Fibroblast of lung (primary cell): ENCODE data around the gene PPARGC1A. TPM values are rescaled to one million over a fixed set of nuclear protein-coding genes. Genes with fewer than 3 reads are reported as not detected.

ENCODE experiments used
- DNase-seq, 2 donors: peaks; one replicate each; pipeline versions ENCODE4 v3.0.0 to v3.0.0-alpha.2; 2010; ENCODE audit warnings: low read depth in 2 of 2
- H2AFZ ChIP-seq: 2 replicates; pipeline ENCODE4 v1.5.1; 2012; ENCODE audit warnings: low read length, control low read depth, inconsistent platforms
- H3K27ac ChIP-seq: 2 replicates; pipeline ENCODE4 v1.5.1; 2011; ENCODE audit warnings: low read length, control low read depth; ENCODE audit not compliant: insufficient read depth
- H3K27me3 ChIP-seq: 2 replicates; pipeline ENCODE4 v1.5.1; 2011; ENCODE audit warnings: mild to moderate bottlenecking, low read length; ENCODE audit not compliant: control insufficient read depth, insufficient read depth
- H3K36me3 ChIP-seq: 2 replicates; pipeline ENCODE4 v1.5.1; 2011; ENCODE audit warnings: low read length; ENCODE audit not compliant: control insufficient read depth, insufficient read depth
- H3K4me1 ChIP-seq: 2 replicates; pipeline ENCODE4 v1.5.1; 2011; ENCODE audit warnings: low read length; ENCODE audit not compliant: control insufficient read depth, insufficient read depth; ENCODE audit errors: extremely low read depth
- H3K4me2 ChIP-seq: 2 replicates; pipeline ENCODE4 v1.5.1; 2011; ENCODE audit warnings: low read length, control low read depth; ENCODE audit not compliant: insufficient read depth; ENCODE audit errors: extremely low read depth
- H3K4me3 ChIP-seq, 4 experiments: fragments of 200-600 bp in 1 of 4; sonication (generic) in 1 of 4; replicated peaks in 1 of 4; 2 replicates each; pipeline ENCODE4 v1.5.1; 2011 to 2016; ENCODE audit warnings: low read length in 4 of 4, low read depth in 3 of 4, mild to moderate bottlenecking in 3 of 4, control low read depth in 2 of 4, inconsistent platforms in 1 of 4, mixed read lengths in 1 of 4; ENCODE audit not compliant: insufficient read depth in 1 of 4; ENCODE audit errors: control extremely low read depth in 1 of 4
- H3K79me2 ChIP-seq: 2 replicates; pipeline ENCODE4 v1.5.1; 2012; ENCODE audit warnings: mild to moderate bottlenecking, low read length, inconsistent platforms; ENCODE audit not compliant: control insufficient read depth, insufficient read depth
- H3K9ac ChIP-seq: 2 replicates; pipeline ENCODE4 v1.5.1; 2011; ENCODE audit warnings: mild to moderate bottlenecking, low read length, control low read depth; ENCODE audit not compliant: insufficient read depth
- H3K9me3 ChIP-seq: 2 replicates; pipeline ENCODE4 v1.5.1; 2012; ENCODE audit warnings: low read depth, low read length; ENCODE audit not compliant: control insufficient read depth, insufficient read depth
- H4K20me1 ChIP-seq: 2 replicates; pipeline ENCODE4 v1.5.1; 2011; ENCODE audit warnings: low read length; ENCODE audit not compliant: control insufficient read depth, insufficient read depth; ENCODE audit errors: extremely low read depth
- EZH2 ChIP-seq: IDR thresholded peaks from 2 replicates; pipeline ENCODE4 v1.5.1; 2012; ENCODE audit warnings: low read length, control low read depth, mild to moderate bottlenecking; ENCODE audit errors: missing control alignments
- polyA plus RNA-seq, 2 donors: library from polyadenylated mRNA; depleted of rRNA in 1 of 2; stranded (reverse) in 1 of 2; unstranded in 1 of 2; fragments of >200 nt; gene quantifications; 2 replicates each; pipeline ENCODE4 v1.2.1, GENCODE V29; 2011 to 2012; ENCODE audit warnings: missing spikeins in 1 of 2
- total RNA-seq: library from RNA; depleted of rRNA; stranded (reverse); fragments of >200 nt; gene quantifications from 2 replicates; pipeline ENCODE4 v1.2.1, GENCODE V29; 2014
- TF ChIP-seq, protein P1 (sequence below), 2 donors: IDR thresholded peaks in 1 of 2; conservative IDR thresholded peaks in 1 of 2; 1 replicate in 1 of 2; 2 replicates in 1 of 2; pipeline ENCODE4 v1.5.1; 2011 to 2012; ENCODE audit warnings: low read length in 2 of 2, control low read depth in 1 of 2, inconsistent platforms in 1 of 2, low read depth in 1 of 2, mild to moderate bottlenecking in 1 of 2

PPARGC1A gene
- total and polyA plus RNA-seq, 2 donors (not counting 1 experiment from before 2014, with no cell fraction given) = 1.3 to 6.9 TPM

DNA sequence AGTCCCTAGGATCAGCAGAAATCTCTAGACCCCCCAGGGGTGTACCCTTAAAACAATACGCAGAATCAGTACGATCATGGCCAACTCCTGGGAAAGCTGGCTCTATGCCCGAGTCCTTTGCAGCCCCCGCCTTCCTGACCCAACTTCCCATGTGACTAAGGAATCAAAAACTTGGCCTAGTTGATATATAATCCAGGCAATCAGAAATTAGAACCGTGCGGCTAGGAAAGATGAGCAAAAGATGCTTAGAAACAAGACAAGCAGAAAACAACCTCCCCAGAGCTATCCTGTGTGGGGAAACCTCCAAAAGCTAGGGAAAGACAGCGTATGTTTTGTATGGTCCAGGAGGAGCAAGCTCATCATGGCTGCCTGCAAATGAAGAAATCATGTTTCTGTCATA, 110.0 kb downstream of the PPARGC1A start:
- Histone ChIP-seq H3K27ac (no peak overlapping the region), H3K4me3 (no peak overlapping the region)

DNA sequence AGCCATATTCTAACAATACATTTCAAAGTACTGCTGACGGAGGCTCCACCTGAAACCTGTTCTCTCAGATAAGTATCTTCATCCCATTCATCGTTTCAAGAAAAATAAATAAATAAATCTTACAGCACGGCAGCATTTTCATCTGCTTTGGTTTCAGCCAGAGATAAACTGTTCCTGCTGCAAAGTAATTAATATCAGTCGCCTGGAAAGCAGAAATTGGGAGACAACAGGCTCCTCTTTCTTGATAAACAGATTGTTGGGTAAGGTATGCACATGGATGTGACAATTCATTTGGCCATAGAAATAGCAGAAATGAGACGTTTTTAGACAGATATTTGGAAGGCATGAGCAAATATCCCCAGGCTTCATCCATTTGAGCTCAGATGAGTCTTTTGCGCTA, 110.4 kb downstream of the PPARGC1A start:
- H3K9me3 ChIP-seq = no peaks in the 10 kb centered on the region
- no peak overlapping the region for H3K4me3 ChIP-seq
- H3K27ac ChIP-seq = no peak overlapping the region
- H3K27me3 ChIP-seq = no peaks in the 10 kb centered on the region
- TF ChIP-seq EZH2 = no peak
- TF ChIP-seq, protein P1, sequence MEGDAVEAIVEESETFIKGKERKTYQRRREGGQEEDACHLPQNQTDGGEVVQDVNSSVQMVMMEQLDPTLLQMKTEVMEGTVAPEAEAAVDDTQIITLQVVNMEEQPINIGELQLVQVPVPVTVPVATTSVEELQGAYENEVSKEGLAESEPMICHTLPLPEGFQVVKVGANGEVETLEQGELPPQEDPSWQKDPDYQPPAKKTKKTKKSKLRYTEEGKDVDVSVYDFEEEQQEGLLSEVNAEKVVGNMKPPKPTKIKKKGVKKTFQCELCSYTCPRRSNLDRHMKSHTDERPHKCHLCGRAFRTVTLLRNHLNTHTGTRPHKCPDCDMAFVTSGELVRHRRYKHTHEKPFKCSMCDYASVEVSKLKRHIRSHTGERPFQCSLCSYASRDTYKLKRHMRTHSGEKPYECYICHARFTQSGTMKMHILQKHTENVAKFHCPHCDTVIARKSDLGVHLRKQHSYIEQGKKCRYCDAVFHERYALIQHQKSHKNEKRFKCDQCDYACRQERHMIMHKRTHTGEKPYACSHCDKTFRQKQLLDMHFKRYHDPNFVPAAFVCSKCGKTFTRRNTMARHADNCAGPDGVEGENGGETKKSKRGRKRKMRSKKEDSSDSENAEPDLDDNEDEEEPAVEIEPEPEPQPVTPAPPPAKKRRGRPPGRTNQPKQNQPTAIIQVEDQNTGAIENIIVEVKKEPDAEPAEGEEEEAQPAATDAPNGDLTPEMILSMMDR (conservative IDR thresholded peaks at IDR 0.05 in 1 of 2, IDR thresholded peaks at IDR 0.05 in 1 of 2; ENCODE audit: low read depth in 1 of 2, low read length in 2 of 2) = no peak
- no peaks in the 10 kb centered on the region for H3K79me2 ChIP-seq
- H3K36me3 ChIP-seq = no peaks in the 10 kb centered on the region
- H3K4me1 ChIP-seq = no peaks in the 10 kb centered on the region
- no peak overlapping the region for H3K9ac ChIP-seq
- no peaks in the 10 kb centered on the region for H4K20me1 ChIP-seq
- H2AFZ ChIP-seq = no peak overlapping the region
- no peak overlapping the region for H3K4me2 ChIP-seq
- DNase-seq = no peak

More for the DNA sequence above, 110.0 kb downstream of the PPARGC1A start:
- Histone ChIP-seq H3K79me2 (no peaks in the 10 kb centered on the region), H4K20me1 (no peaks in the 10 kb centered on the region), H3K4me2 (no peak overlapping the region), H3K9ac (no peak overlapping the region), H3K36me3 (no peaks in the 10 kb centered on the region), H2AFZ (no peak overlapping the region), H3K27me3 (no peaks in the 10 kb centered on the region), H3K9me3 (no peaks in the 10 kb centered on the region), H3K4me1 (no peaks in the 10 kb centered on the region)
- DNase-seq = no peak
- TF ChIP-seq, protein P1 (conservative IDR thresholded peaks at IDR 0.05 in 1 of 2, IDR thresholded peaks at IDR 0.05 in 1 of 2; ENCODE audit: low read depth in 1 of 2, low read length in 2 of 2) = no peak
- TF ChIP-seq EZH2 = no peak

DNA sequence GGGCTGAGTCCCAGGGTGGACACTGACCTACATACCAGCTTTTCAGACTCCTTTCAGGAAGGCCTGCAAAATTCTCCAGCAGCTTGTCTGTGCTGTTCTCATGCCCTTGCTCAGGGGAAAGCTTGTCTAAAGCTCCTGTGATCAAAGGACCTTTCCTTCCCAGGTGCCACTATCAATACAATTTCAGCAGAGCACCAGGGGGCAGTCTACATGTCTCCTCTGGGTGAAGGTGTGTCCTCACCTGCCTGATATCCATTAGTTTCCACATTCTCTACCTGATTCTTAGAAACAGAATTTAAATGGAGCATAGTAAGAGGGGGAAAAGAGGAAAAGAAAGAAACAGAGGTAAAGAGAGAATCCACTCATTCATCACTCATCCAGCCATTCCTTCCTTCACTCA, 114.2 kb downstream of the PPARGC1A start:
- TF ChIP-seq, protein P1 (conservative IDR thresholded peaks at IDR 0.05 in 1 of 2, IDR thresholded peaks at IDR 0.05 in 1 of 2; ENCODE audit: low read depth in 1 of 2, low read length in 2 of 2) = peak in 1 of 2 donors; percentile 5
- TF ChIP-seq EZH2 = no peak
- Histone ChIP-seq H3K27me3 (no peaks in the 10 kb centered on the region), H3K36me3 (no peaks in the 10 kb centered on the region), H2AFZ (no peak overlapping the region), H4K20me1 (no peaks in the 10 kb centered on the region), H3K27ac (no peak overlapping the region), H3K9me3 (no peaks in the 10 kb centered on the region), H3K4me1 (no peaks in the 10 kb centered on the region), H3K4me3 (no peak overlapping the region), H3K9ac (no peak overlapping the region), H3K4me2 (no peak overlapping the region), H3K79me2 (no peaks in the 10 kb centered on the region)
- DNase-seq = no peak
